ENCODE measurements around the gene CACNA2D3.

CACNA2D3 gene

DNA sequence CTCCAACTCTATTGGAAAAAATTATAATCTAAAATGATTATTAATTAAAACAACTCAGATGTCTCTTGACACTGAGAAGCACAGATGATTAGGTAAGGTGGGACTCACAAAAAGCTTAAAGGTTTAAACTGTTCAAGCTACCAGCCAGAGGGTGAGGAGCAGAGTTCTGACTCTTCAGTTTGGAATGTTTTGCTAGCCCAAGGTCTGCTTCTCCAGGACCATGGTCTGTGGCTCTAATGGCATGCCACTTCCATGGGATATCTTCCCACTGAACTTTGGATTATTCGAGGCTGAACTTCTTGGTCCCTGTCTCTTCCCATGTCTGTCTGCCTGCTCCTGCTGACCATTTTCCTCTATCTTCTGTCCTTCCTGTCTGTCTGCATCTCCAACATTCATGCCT, 49.2 kb downstream of the CACNA2D3 start:
- no peak for DNase-seq (ENCODE audit: low spot score)
- TF ChIP-seq CTCF (IDR thresholded peaks at IDR 0.05; ENCODE audit: extremely low read depth, missing control alignments), result no peak

GRCh38 chr3:54171951-54172350, 49.6 kb downstream of the CACNA2D3 start:
- no peak for TF ChIP-seq CTCF (IDR thresholded peaks at IDR 0.05; ENCODE audit: extremely low read depth, missing control alignments)
- no peak for DNase-seq (ENCODE audit: low spot score)

DNA sequence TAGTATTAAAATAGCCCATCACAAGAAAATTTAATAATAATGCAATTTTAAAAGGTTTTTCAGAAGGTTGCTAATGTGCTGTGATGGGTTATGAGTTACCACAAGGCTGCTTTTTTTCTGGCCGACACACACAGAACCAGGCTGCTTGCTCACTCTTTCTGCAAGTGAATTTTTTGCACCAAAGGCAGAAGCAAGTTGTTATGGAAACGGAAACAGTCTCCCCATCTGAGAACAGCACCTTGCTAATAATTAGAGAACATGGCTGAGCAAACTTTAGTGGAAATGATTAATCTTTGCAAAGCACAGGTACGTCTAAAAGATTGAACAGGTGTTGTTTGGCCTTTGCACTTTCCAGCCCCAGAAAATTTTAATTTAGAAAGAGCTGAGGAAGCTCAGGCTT, 51.0 kb downstream of the CACNA2D3 start:
- no peak for TF ChIP-seq CTCF (IDR thresholded peaks at IDR 0.05; ENCODE audit: extremely low read depth, missing control alignments)
- DNase-seq (ENCODE audit: low spot score), result no peak

DNA sequence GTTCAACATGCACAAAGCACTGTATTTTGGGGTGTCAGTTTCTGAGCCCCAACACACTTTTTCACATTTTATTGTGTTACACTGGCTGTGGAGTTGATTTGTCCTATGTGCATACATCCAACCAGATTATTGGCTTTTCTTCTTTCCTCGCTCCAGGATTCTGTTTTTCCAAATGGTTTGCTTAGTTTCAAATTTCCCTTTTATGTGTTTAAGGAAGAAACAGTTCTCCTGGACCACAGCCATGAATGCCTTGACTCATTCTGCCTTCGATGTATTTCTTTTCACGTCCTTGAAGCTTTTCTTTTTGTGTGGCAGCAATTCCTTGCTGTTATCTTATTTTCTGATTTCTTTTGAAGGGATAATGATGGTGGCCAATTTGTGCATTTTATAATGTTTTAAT, 53.8 kb downstream of the CACNA2D3 start:
- no peak for DNase-seq (ENCODE audit: low spot score)
- no peak for TF ChIP-seq CTCF (IDR thresholded peaks at IDR 0.05; ENCODE audit: extremely low read depth, missing control alignments)

- no peak for TF ChIP-seq CTCF (IDR thresholded peaks at IDR 0.05; ENCODE audit: extremely low read depth, missing control alignments)
- DNase-seq (ENCODE audit: low spot score), result no peak
These were observed 55.5 kb downstream of the CACNA2D3 start for GRCh38 chr3:54177816-54178215.

- no peak for DNase-seq (ENCODE audit: low spot score)
- no peak for TF ChIP-seq CTCF (IDR thresholded peaks at IDR 0.05; ENCODE audit: extremely low read depth, missing control alignments)
These were observed 56.0 kb downstream of the CACNA2D3 start for GRCh38 chr3:54178376-54178775.

GRCh38 chr3:54180921-54181320, 58.6 kb downstream of the CACNA2D3 start:
- no peak for DNase-seq (ENCODE audit: low spot score)
- TF ChIP-seq CTCF (IDR thresholded peaks at IDR 0.05; ENCODE audit: extremely low read depth, missing control alignments), result no peak
